Osteoblast (primary cell): ENCODE data around the gene SLC34A1. TPM values are rescaled to one million over a fixed set of nuclear protein-coding genes. Genes with fewer than 3 reads are reported as not detected.

Source experiments
- DNase-seq: peaks from one replicate; pipeline ENCODE4 v3.0.0; 2011; ENCODE audit warnings: low spot score, mixed read lengths; ENCODE audit not compliant: insufficient read length; ENCODE audit errors: missing footprints
- H2AFZ ChIP-seq: 2 replicates; pipeline ENCODE4 v1.6.0; 2011; ENCODE audit warnings: mild to moderate bottlenecking, low read length
- H3K27ac ChIP-seq: 2 replicates; pipeline ENCODE4 v1.5.1; 2011; ENCODE audit warnings: mild to moderate bottlenecking, low read depth, low read length, moderate library complexity
- H3K27me3 ChIP-seq: 2 replicates; pipeline ENCODE4 v1.6.0; 2012; ENCODE audit warnings: mild to moderate bottlenecking, control low read depth, inconsistent platforms, low read length, moderate library complexity; ENCODE audit not compliant: insufficient read depth
- H3K36me3 ChIP-seq: 2 replicates; pipeline ENCODE4 v1.5.1; 2011; ENCODE audit warnings: mild to moderate bottlenecking, low read length, control low read depth, moderate library complexity; ENCODE audit not compliant: insufficient read depth
- H3K4me1 ChIP-seq: 2 replicates; pipeline ENCODE4 v1.5.1; 2011; ENCODE audit warnings: mild to moderate bottlenecking, low read length, control low read depth, moderate library complexity; ENCODE audit not compliant: insufficient read depth
- H3K4me2 ChIP-seq: 2 replicates; pipeline ENCODE4 v1.6.0; 2011; ENCODE audit warnings: mild to moderate bottlenecking, low read length; ENCODE audit not compliant: insufficient read depth
- H3K4me3 ChIP-seq: fragments of 200-600 bp; sonication (generic); 3 replicates; pipeline ENCODE4 v1.5.1; 2012; ENCODE audit warnings: mild to moderate bottlenecking, low read length, inconsistent platforms; ENCODE audit not compliant: insufficient read depth
- H3K79me2 ChIP-seq: 2 replicates; pipeline ENCODE4 v1.6.0; 2012; ENCODE audit warnings: mild to moderate bottlenecking, low read length, control low read depth, inconsistent platforms; ENCODE audit not compliant: insufficient read depth
- H3K9me3 ChIP-seq: 2 replicates; pipeline ENCODE4 v1.5.1; 2011; ENCODE audit warnings: low read depth, low read length, control low read depth
- H4K20me1 ChIP-seq: 2 replicates; pipeline ENCODE4 v1.6.0; 2012; ENCODE audit warnings: mild to moderate bottlenecking, low read length, control low read depth; ENCODE audit not compliant: insufficient read depth
- total RNA-seq: library from RNA; depleted of rRNA; stranded (reverse); fragments of >200 nt; gene quantifications from 2 replicates; pipeline ENCODE4 v1.2.3, GENCODE V29; 2012
- TF ChIP-seq, protein P1 (sequence below): IDR thresholded peaks from 2 replicates; pipeline ENCODE4 v1.5.1; 2011; ENCODE audit warnings: mild to moderate bottlenecking, low read depth, low read length, moderate library complexity; ENCODE audit errors: extremely low read depth

The SLC34A1 gene
- total RNA-seq, 1 donor, result not detected

- H3K4me3 ChIP-seq, result no peak overlapping the region
- no peaks in the 10 kb centered on the region for H3K79me2 ChIP-seq
- no peaks in the 10 kb centered on the region for H3K9me3 ChIP-seq
- DNase-seq, result peak; percentile 79
- H2AFZ ChIP-seq, result no peak overlapping the region
- H3K27me3 ChIP-seq, result no peaks in the 10 kb centered on the region
- H3K27ac ChIP-seq, result no peak overlapping the region
- H3K36me3 ChIP-seq, result peaks cover 23% of the 10 kb centered on the region
- H4K20me1 ChIP-seq, result no peaks in the 10 kb centered on the region
- no peak overlapping the region for H3K4me2 ChIP-seq
- H3K4me1 ChIP-seq, result no peaks in the 10 kb centered on the region
- TF ChIP-seq, protein P1, sequence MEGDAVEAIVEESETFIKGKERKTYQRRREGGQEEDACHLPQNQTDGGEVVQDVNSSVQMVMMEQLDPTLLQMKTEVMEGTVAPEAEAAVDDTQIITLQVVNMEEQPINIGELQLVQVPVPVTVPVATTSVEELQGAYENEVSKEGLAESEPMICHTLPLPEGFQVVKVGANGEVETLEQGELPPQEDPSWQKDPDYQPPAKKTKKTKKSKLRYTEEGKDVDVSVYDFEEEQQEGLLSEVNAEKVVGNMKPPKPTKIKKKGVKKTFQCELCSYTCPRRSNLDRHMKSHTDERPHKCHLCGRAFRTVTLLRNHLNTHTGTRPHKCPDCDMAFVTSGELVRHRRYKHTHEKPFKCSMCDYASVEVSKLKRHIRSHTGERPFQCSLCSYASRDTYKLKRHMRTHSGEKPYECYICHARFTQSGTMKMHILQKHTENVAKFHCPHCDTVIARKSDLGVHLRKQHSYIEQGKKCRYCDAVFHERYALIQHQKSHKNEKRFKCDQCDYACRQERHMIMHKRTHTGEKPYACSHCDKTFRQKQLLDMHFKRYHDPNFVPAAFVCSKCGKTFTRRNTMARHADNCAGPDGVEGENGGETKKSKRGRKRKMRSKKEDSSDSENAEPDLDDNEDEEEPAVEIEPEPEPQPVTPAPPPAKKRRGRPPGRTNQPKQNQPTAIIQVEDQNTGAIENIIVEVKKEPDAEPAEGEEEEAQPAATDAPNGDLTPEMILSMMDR, result no peak
These were observed 53.4 kb downstream of the SLC34A1 start for GRCh38 chr5:177437623-177438022.

GRCh38 chr5:177438468-177438867 is 54.2 kb downstream of the SLC34A1 start:
- H3K79me2 ChIP-seq, result no peaks in the 10 kb centered on the region
- H3K27me3 ChIP-seq, result no peaks in the 10 kb centered on the region
- H2AFZ ChIP-seq, result no peak overlapping the region
- no peak overlapping the region for H3K27ac ChIP-seq
- peak; percentile 30 for DNase-seq
- no peak overlapping the region for H3K4me3 ChIP-seq
- H3K4me1 ChIP-seq, result no peaks in the 10 kb centered on the region
- H4K20me1 ChIP-seq, result no peaks in the 10 kb centered on the region
- H3K9me3 ChIP-seq, result no peaks in the 10 kb centered on the region
- no peak overlapping the region for H3K4me2 ChIP-seq
- H3K36me3 ChIP-seq, result peaks cover 16% of the 10 kb centered on the region
- TF ChIP-seq, protein P1, result no peak

- H3K27ac ChIP-seq, result no peak overlapping the region
- peak; percentile 30 for DNase-seq
- no peak overlapping the region for H3K4me3 ChIP-seq
- H3K27me3 ChIP-seq, result no peaks in the 10 kb centered on the region
- H2AFZ ChIP-seq, result no peak overlapping the region
- no peaks in the 10 kb centered on the region for H4K20me1 ChIP-seq
- no peaks in the 10 kb centered on the region for H3K79me2 ChIP-seq
- TF ChIP-seq, protein P1, result no peak
- H3K4me1 ChIP-seq, result no peaks in the 10 kb centered on the region
- no peaks in the 10 kb centered on the region for H3K9me3 ChIP-seq
- H3K4me2 ChIP-seq, result no peak overlapping the region
- H3K36me3 ChIP-seq, result peaks cover 12% of the 10 kb centered on the region
These were observed 55.4 kb downstream of the SLC34A1 start for GRCh38 chr5:177439518-177440053.

DNA sequence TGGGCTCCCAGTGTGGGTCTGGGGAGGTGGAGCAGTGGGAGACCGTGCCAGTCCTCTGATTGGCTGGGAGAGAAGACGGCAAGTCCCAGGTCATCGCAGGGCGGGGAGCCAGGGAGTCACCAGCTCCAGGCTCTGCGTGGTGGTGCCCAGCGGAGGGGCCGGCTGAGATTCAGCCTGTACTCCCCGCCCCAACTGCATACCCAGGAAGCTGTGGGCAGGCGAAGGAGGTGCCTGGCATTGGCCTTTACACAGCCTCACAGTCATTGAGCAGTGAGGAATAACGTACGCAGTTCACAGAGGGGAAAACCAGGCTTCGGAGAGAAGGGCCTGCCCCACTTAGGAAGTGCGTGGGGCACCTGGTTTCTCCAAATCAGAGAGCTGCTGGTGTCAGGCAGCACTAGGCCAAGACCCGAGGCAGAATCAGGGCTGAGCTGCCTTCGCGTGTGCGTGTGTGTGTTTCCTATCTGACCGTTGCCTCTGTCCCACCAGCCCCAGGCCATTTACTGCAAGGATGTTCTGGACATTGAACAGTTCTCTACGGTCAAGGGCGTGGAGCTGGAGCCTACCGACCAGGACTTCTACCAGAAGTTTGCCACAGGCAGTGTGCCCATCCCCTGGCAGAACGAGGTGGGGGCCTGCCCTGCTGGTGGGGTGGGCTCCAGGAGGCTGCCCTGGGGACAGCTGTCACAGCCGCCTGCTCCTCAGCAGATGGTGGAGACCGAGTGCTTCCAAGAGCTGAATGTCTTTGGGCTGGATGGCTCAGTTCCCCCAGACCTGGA is 56.2 kb downstream of the SLC34A1 start:
- no peak overlapping the region for H2AFZ ChIP-seq

More for the DNA sequence above, 56.2 kb downstream of the SLC34A1 start:
- Histone ChIP-seq H3K9me3 (no peaks in the 10 kb centered on the region), H4K20me1 (no peaks in the 10 kb centered on the region), H3K4me3 (no peak overlapping the region), H3K4me1 (no peaks in the 10 kb centered on the region), H3K4me2 (no peak overlapping the region), H3K36me3 (peaks cover 9% of the 10 kb centered on the region), H3K27ac (no peak overlapping the region), H3K79me2 (no peaks in the 10 kb centered on the region), H3K27me3 (no peaks in the 10 kb centered on the region)
- TF ChIP-seq, protein P1, result no peak
- DNase-seq, result peak; percentile 51
